IMR-90 (cell line): Measurements from ENCODE around the gene CADM2. TPM values are rescaled to one million over a fixed set of nuclear protein-coding genes. Genes with fewer than 3 reads are reported as not detected.

Source experiments
- ATAC-seq: fragments of 200-7000 bp; cut with Tn5 transposase; 2 replicates; pipeline ENCODE4 v1.9.1; 2020; ENCODE audit warnings: low read depth, mild to moderate bottlenecking, moderate library complexity
- BruUV-seq: library from RNA; stranded (reverse); fragments of 400-500 nt; replicated peaks from 2 replicates; lab custom pipeline; 2021; lab: Mats Ljungman, UMichigan
- CTCF ChIA-PET: fragments of 300-600 bp; formaldehyde crosslinking; extraction: SDS; loops from one replicate; lab custom pipeline; 2021; ENCODE audit warnings: antibody characterized with exemption; lab: Yijun Ruan, JAX
- POLR2A ChIA-PET: fragments of 300-600 bp; sonication (Branson Sonifier 250); formaldehyde crosslinking; loops from one replicate; lab custom pipeline; 2022; ENCODE audit warnings: antibody characterized with exemption; ENCODE audit not compliant: unreplicated experiment; lab: Charles Lee
- DNase-seq: peaks from one replicate; pipeline ENCODE4 v3.0.0; 2013
- H2AFZ ChIP-seq: replicated peaks from 2 replicates; pipeline ENCODE3; 2013; ENCODE audit warnings: low read length, mild to moderate bottlenecking; ENCODE audit not compliant: poor library complexity
- H2AK5ac ChIP-seq: 2 replicates; pipeline ENCODE4 v1.6.1; 2013; ENCODE audit warnings: low read depth, low read length, inconsistent platforms
- H2AK9ac ChIP-seq: replicated peaks from 2 replicates; pipeline ENCODE3; 2013; ENCODE audit warnings: mild to moderate bottlenecking, low read depth, low read length, moderate library complexity; ENCODE audit not compliant: poor library complexity
- H2BK120ac ChIP-seq: 2 replicates; pipeline ENCODE4 v1.6.1; 2013; ENCODE audit warnings: low read depth, low read length, inconsistent platforms
- H2BK15ac ChIP-seq: 3 replicates; pipeline ENCODE4 v1.6.1; 2013; ENCODE audit warnings: low read depth, low read length, inconsistent platforms
- H2BK20ac ChIP-seq: 2 replicates; pipeline ENCODE4 v1.6.1; 2013; ENCODE audit warnings: low read depth, mild to moderate bottlenecking, inconsistent platforms, low read length, moderate library complexity
- H2BK5ac ChIP-seq: 2 replicates; pipeline ENCODE4 v1.6.1; 2013; ENCODE audit warnings: mild to moderate bottlenecking, low read depth, low read length, inconsistent platforms; ENCODE audit not compliant: poor library complexity, severe bottlenecking
- H3K14ac ChIP-seq: replicated peaks from 2 replicates; pipeline ENCODE4 v1.6.1; 2013; ENCODE audit warnings: low read depth, low read length, inconsistent platforms
- H3K18ac ChIP-seq: 2 replicates; pipeline ENCODE4 v1.6.1; 2013; ENCODE audit warnings: low read depth, low read length, control low read depth
- H3K23ac ChIP-seq: 2 replicates; pipeline ENCODE4 v1.6.1; 2013; ENCODE audit warnings: low read depth, low read length, inconsistent platforms
- H3K27ac ChIP-seq: 2 replicates; pipeline ENCODE4 v1.5.1; 2013; ENCODE audit warnings: mild to moderate bottlenecking, control low read depth, low read length; ENCODE audit not compliant: insufficient read depth
- H3K27me3 ChIP-seq: 2 replicates; pipeline ENCODE4 v1.6.1; 2013; ENCODE audit warnings: low read length; ENCODE audit not compliant: control insufficient read depth, insufficient read depth
- H3K36me3 ChIP-seq: 2 replicates; pipeline ENCODE4 v1.6.1; 2013; ENCODE audit warnings: low read length, mixed read lengths; ENCODE audit not compliant: control insufficient read depth, insufficient read depth
- H3K4ac ChIP-seq: 2 replicates; pipeline ENCODE4 v1.6.1; 2013; ENCODE audit warnings: low read depth, low read length, inconsistent platforms
- H3K4me1 ChIP-seq: 2 replicates; pipeline ENCODE4 v1.6.1; 2013; ENCODE audit warnings: low read length, mixed read lengths; ENCODE audit not compliant: control insufficient read depth, insufficient read depth
- H3K4me2 ChIP-seq: 2 replicates; pipeline ENCODE4 v1.6.1; 2013; ENCODE audit warnings: low read depth, mild to moderate bottlenecking, control low read depth, low read length, moderate library complexity
- H3K4me3 ChIP-seq: 2 replicates; pipeline ENCODE4 v1.5.1; 2013; ENCODE audit warnings: low read depth, mild to moderate bottlenecking, control low read depth, low read length, moderate library complexity; ENCODE audit not compliant: insufficient read depth
- H3K56ac ChIP-seq: 2 replicates; pipeline ENCODE4 v1.6.1; 2013; ENCODE audit warnings: low read length, inconsistent platforms; ENCODE audit not compliant: insufficient read depth; ENCODE audit errors: extremely low read depth
- H3K79me1 ChIP-seq, 2 experiments: 2 replicates each; pipeline ENCODE4 v1.6.1; 2013; ENCODE audit warnings: low read length in 2 of 2, inconsistent platforms in 1 of 2, low read depth in 1 of 2
- H3K9ac ChIP-seq: 2 replicates; pipeline ENCODE4 v1.6.1; 2013; ENCODE audit warnings: low read depth, low read length, control low read depth
- H3K9me1 ChIP-seq: 2 replicates; pipeline ENCODE4 v1.6.1; 2013; ENCODE audit warnings: low read length, inconsistent platforms; ENCODE audit not compliant: insufficient read depth
- H3K9me3 ChIP-seq: 2 replicates; pipeline ENCODE4 v1.6.1; 2013; ENCODE audit warnings: low read length; ENCODE audit not compliant: control insufficient read depth, insufficient read depth
- H4K20me1 ChIP-seq: 2 replicates; pipeline ENCODE4 v1.6.1; 2013; ENCODE audit warnings: low read length, inconsistent platforms; ENCODE audit not compliant: insufficient read depth
- H4K5ac ChIP-seq: 2 replicates; pipeline ENCODE4 v1.6.1; 2013; ENCODE audit warnings: mild to moderate bottlenecking, low read depth, low read length, control low read depth
- H4K8ac ChIP-seq, 2 experiments: 2 replicates each; pipeline ENCODE4 v1.6.1; 2013; ENCODE audit warnings: low read depth in 2 of 2, low read length in 2 of 2, control low read depth in 1 of 2, inconsistent platforms in 1 of 2
- H4K91ac ChIP-seq: 2 replicates; pipeline ENCODE4 v1.6.1; 2013; ENCODE audit warnings: low read depth, low read length, inconsistent platforms; ENCODE audit not compliant: insufficient read depth
- BHLHE40 ChIP-seq: fragments of 150-350 bp; IDR thresholded peaks from 2 replicates; pipeline ENCODE4 v1.6.1; 2016; ENCODE audit warnings: mild to moderate bottlenecking, low read depth, low read length
- CEBPB ChIP-seq: IDR thresholded peaks from 2 replicates; pipeline ENCODE4 v1.6.1; 2012; ENCODE audit warnings: low read depth, low read length, improper control_type of control experiment
- CHD1 ChIP-seq: IDR thresholded peaks from 2 replicates; pipeline ENCODE4 v1.6.1; 2012; ENCODE audit warnings: low read depth, low read length, improper control_type of control experiment
- CTCF ChIP-seq: conservative IDR thresholded peaks from 2 replicates; pipeline ENCODE4 v1.5.1; 2012; ENCODE audit warnings: mild to moderate bottlenecking, low read depth, low read length, improper control_type of control experiment
- ELK1 ChIP-seq: fragments of 150-350 bp; IDR thresholded peaks from 2 replicates; pipeline ENCODE4 v1.6.1; 2016; ENCODE audit warnings: low read depth, mild to moderate bottlenecking, low read length, moderate library complexity, borderline replicate concordance
- FOS ChIP-seq: fragments of 150-350 bp; IDR thresholded peaks from 2 replicates; pipeline ENCODE4 v1.6.1; 2016; ENCODE audit warnings: low read depth, low read length
- MAFK ChIP-seq: IDR thresholded peaks from 2 replicates; pipeline ENCODE4 v1.6.1; 2012; ENCODE audit warnings: low read depth, low read length, improper control_type of control experiment
- MAZ ChIP-seq: IDR thresholded peaks from 2 replicates; pipeline ENCODE4 v1.6.1; 2012; ENCODE audit warnings: low read depth, mild to moderate bottlenecking, low read length, improper control_type of control experiment, moderate library complexity, borderline replicate concordance
- MXI1 ChIP-seq: IDR thresholded peaks from 2 replicates; pipeline ENCODE4 v1.6.1; 2012; ENCODE audit warnings: low read depth, mild to moderate bottlenecking, low read length, moderate library complexity, borderline replicate concordance
- NFE2L2 ChIP-seq: fragments of 150-350 bp; IDR thresholded peaks from 2 replicates; pipeline ENCODE4 v1.6.1; 2016; ENCODE audit warnings: low read depth, mild to moderate bottlenecking, low read length
- POLR2A ChIP-seq: IDR thresholded peaks from 2 replicates; pipeline ENCODE4 v1.6.1; 2012; ENCODE audit warnings: mild to moderate bottlenecking, low read depth, low read length
- RAD21 ChIP-seq: IDR thresholded peaks from 2 replicates; pipeline ENCODE4 v1.6.1; 2012; ENCODE audit warnings: low read length, improper control_type of control experiment
- RCOR1 ChIP-seq: IDR thresholded peaks from 2 replicates; pipeline ENCODE4 v1.6.1; 2012; ENCODE audit warnings: mild to moderate bottlenecking, low read length, improper control_type of control experiment; ENCODE audit not compliant: insufficient replicate concordance
- RFX5 ChIP-seq: IDR thresholded peaks from 2 replicates; pipeline ENCODE4 v1.8.0; 2012; ENCODE audit warnings: low read depth, mild to moderate bottlenecking, low read length, moderate library complexity
- SMC3 ChIP-seq: fragments of 150-350 bp; IDR thresholded peaks from 2 replicates; pipeline ENCODE4 v1.6.1; 2016; ENCODE audit warnings: low read depth, mild to moderate bottlenecking, antibody characterized with exemption, low read length, moderate library complexity
- USF2 ChIP-seq: fragments of 150-350 bp; IDR thresholded peaks from 2 replicates; pipeline ENCODE4 v1.6.1; 2017; ENCODE audit warnings: mild to moderate bottlenecking, antibody characterized with exemption, low read length, low read depth
- WGBS, 2 experiments: methylation state at CpG; one replicate each; pipeline versions ENCODE4 v1.1.5 to v1.1.7; 2013; ENCODE audit warnings: missing lambda C conversion rate in 2 of 2; ENCODE audit not compliant: insufficient read length in 1 of 2; ENCODE audit errors: extremely low coverage in 2 of 2; 5-methylcytosine and 5-hydroxymethylcytosine counted together
- dilution Hi-C: fragments of 300-500 bp; cut with HindIII; formaldehyde crosslinking; loops from one replicate; pipeline ENCODE4 v1.14.3; 2018; ENCODE audit warnings: low sequenced_read_pairs; ENCODE audit not compliant: unreplicated experiment
- in situ Hi-C: fragments of 300-500 bp; cut with MboI; formaldehyde crosslinking; loops from 3 replicates; pipeline ENCODE4 v1.14.3; 2019; ENCODE audit warnings: low sequenced_read_pairs, inconsistent platforms, mixed read lengths
- intact Hi-C: fragments of 100-400 bp; cut with micrococcal nuclease; formaldehyde crosslinking; loops from 2 replicates; pipeline ENCODE4 v1.10.0; 2022
- polyA plus RNA-seq, 3 experiments: library from polyadenylated mRNA; depleted of rRNA; stranded (reverse); fragments of >200 nt; gene quantifications; 2 replicates each; pipeline ENCODE4 v1.2.3, GENCODE V29; 2012; ENCODE audit warnings: low replicate concordance in 1 of 3
- total RNA-seq: library from RNA; depleted of rRNA; stranded (reverse); fragments of >200 nt; gene quantifications from 2 replicates; pipeline ENCODE4 v1.2.3, GENCODE V29; 2012

Gene CADM2
- total and polyA plus RNA-seq, 2 of the 4 experiments (the other 2 are of a cell fraction), result not detected

GRCh38 chr3:85576697-85577200 lies 618.0 kb downstream of the CADM2 start:
- H4K5ac ChIP-seq, result no peak overlapping the region
- no TSS peak for BruUV-seq
- H3K79me1 ChIP-seq, result no peaks in the 10 kb centered on the region
- no peak overlapping the region for H2AK9ac ChIP-seq
- no peak overlapping the region for H3K9ac ChIP-seq
- in situ Hi-C loops, result no loop called here
- no peak overlapping the region for H2BK15ac ChIP-seq
- no peak overlapping the region for H2AK5ac ChIP-seq
- TF ChIP-seq MAFK, result no peak
- TF ChIP-seq POLR2A, result no peak
- no peak for TF ChIP-seq ELK1
- TF ChIP-seq RFX5, result no peak
- TF ChIP-seq RCOR1, result no peak
- TF ChIP-seq SMC3, result no peak
- no peak for TF ChIP-seq MXI1
- no peak for TF ChIP-seq MAZ
- TF ChIP-seq RAD21, result no peak
- TF ChIP-seq BHLHE40, result no peak
- no peak for TF ChIP-seq FOS
- no peak for TF ChIP-seq NFE2L2
- TF ChIP-seq CTCF, result no peak
- no peak for TF ChIP-seq USF2
- no peak for TF ChIP-seq CEBPB
- TF ChIP-seq CHD1, result no peak
- no peak overlapping the region for H3K23ac ChIP-seq
- H3K36me3 ChIP-seq, result no peaks in the 10 kb centered on the region
- no peak overlapping the region for H3K56ac ChIP-seq
- dilution Hi-C loops, result no loop called here
- no peak overlapping the region for H4K8ac ChIP-seq
- no peaks in the 10 kb centered on the region for H3K9me1 ChIP-seq
- H2BK5ac ChIP-seq, result no peak overlapping the region
- no peak overlapping the region for H2AFZ ChIP-seq
- H2BK120ac ChIP-seq, result no peak overlapping the region
- no peaks in the 10 kb centered on the region for H3K9me3 ChIP-seq
- WGBS, 2 experiments, result no CpG with 5 or more reads among the region's 4 CpGs
- ChIA-PET POLR2A (no interaction called here), CTCF (interaction anchor here (0.8 to 1.0 kb wide), 2 partner anchors 10 to 19 kb away, joined by 3 to 4 read pairs; no protein-coding TSS in a partner anchor)
- no peak overlapping the region for H3K4ac ChIP-seq
- ATAC-seq, result no peak
- no peak overlapping the region for H2BK20ac ChIP-seq
- H3K27me3 ChIP-seq, result no peaks in the 10 kb centered on the region
- no peak overlapping the region for H3K4me2 ChIP-seq
- DNase-seq, result no peak
- no peak overlapping the region for H3K27ac ChIP-seq
- intact Hi-C loops, result no loop called here
- H4K20me1 ChIP-seq, result no peaks in the 10 kb centered on the region
- no peak overlapping the region for H3K14ac ChIP-seq
- H3K4me1 ChIP-seq, result no peaks in the 10 kb centered on the region
- H3K18ac ChIP-seq, result no peak overlapping the region
- H4K91ac ChIP-seq, result no peak overlapping the region
- H3K4me3 ChIP-seq, result no peak overlapping the region
